Measurements from ENCODE around the gene PC.

Gene PC

DNA sequence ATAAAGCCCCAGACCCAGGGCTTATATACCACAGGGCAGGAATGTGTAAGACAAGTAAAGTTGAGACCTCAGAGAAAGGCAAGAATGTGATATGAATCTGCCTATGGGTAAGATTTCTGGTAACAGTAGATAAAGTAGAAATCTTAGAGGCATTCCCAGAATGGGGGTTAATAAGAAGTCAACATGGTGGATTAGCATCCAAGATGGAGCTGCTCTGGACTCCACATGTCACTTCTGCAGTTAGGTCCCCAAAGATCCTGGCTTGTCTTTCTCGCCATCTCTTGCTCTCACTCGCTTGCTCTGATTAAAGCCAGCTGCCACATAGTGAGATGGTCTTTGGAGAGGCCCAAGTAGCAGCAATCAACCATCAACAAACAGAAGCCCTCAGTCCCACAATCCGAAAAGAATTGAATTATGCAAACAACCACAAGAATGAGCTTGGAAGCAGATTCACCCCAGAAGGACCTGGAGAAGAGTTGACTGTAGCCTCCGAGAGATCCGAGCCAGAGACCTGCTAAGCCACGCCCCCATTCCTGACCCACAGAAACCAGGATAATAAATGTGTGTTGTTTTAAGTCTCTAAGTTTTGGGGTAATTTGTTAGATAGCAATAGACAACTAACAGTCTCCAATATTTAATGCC lies 11.5 kb upstream of the PC start:
- TF ChIP-seq CTCF (IDR thresholded peaks at IDR 0.05; ENCODE audit: unreplicated experiment in 3 of 3) = no peak
- H3K27me3 Mint-ChIP-seq (ENCODE audit: low read depth) = peaks cover 8% of the 10 kb centered on the region
- H3K9me3 Mint-ChIP-seq = no peaks in the 10 kb centered on the region
- peak overlapping the region in 1 of 3 experiments; percentile 30 for H3K27ac Mint-ChIP-seq
- H3K36me3 Mint-ChIP-seq (ENCODE audit: low read depth) = no peaks in the 10 kb centered on the region
- H3K4me3 Mint-ChIP-seq = no peak overlapping the region
- H3K4me1 Mint-ChIP-seq = peaks cover 11% of the 10 kb centered on the region

GRCh38 chr11:66967670-66968425 lies 9.7 kb upstream of the PC start:
- no peak overlapping the region for H3K4me3 Mint-ChIP-seq
- no peaks in the 10 kb centered on the region for H3K36me3 Mint-ChIP-seq (ENCODE audit: low read depth)
- H3K27ac Mint-ChIP-seq = peak overlapping the region in 1 of 3 experiments; percentile 79
- H3K4me1 Mint-ChIP-seq = peaks cover 11% of the 10 kb centered on the region
- TF ChIP-seq CTCF (IDR thresholded peaks at IDR 0.05; ENCODE audit: unreplicated experiment in 3 of 3) = no peak
- no peaks in the 10 kb centered on the region for H3K9me3 Mint-ChIP-seq
- peaks cover 8% of the 10 kb centered on the region for H3K27me3 Mint-ChIP-seq (ENCODE audit: low read depth)

- H3K4me1 Mint-ChIP-seq = peaks cover 11% of the 10 kb centered on the region
- H3K4me3 Mint-ChIP-seq = peak overlapping the region in 1 of 3 experiments; percentile 11
- no peaks in the 10 kb centered on the region for H3K36me3 Mint-ChIP-seq (ENCODE audit: low read depth)
- H3K27ac Mint-ChIP-seq = peak overlapping the region in 2 of 3 experiments; percentile 1 to 92
- no peaks in the 10 kb centered on the region for H3K9me3 Mint-ChIP-seq
- TF ChIP-seq CTCF (IDR thresholded peaks at IDR 0.05; ENCODE audit: unreplicated experiment in 3 of 3) = no peak
- H3K27me3 Mint-ChIP-seq (ENCODE audit: low read depth) = peaks cover 5% of the 10 kb centered on the region
Observed at GRCh38 chr11:66966351-66966750, 8.2 kb upstream of the PC start.

- no peaks in the 10 kb centered on the region for H3K9me3 Mint-ChIP-seq
- H3K4me3 Mint-ChIP-seq = no peak overlapping the region
- no peak for TF ChIP-seq CTCF (IDR thresholded peaks at IDR 0.05; ENCODE audit: unreplicated experiment in 3 of 3)
- H3K27ac Mint-ChIP-seq = no peak overlapping the region
- H3K36me3 Mint-ChIP-seq (ENCODE audit: low read depth) = no peaks in the 10 kb centered on the region
- no peaks in the 10 kb centered on the region for H3K27me3 Mint-ChIP-seq (ENCODE audit: low read depth)
- peaks cover 5% of the 10 kb centered on the region for H3K4me1 Mint-ChIP-seq
Observed at GRCh38 chr11:66964495-66964894, 6.3 kb upstream of the PC start.

DNA sequence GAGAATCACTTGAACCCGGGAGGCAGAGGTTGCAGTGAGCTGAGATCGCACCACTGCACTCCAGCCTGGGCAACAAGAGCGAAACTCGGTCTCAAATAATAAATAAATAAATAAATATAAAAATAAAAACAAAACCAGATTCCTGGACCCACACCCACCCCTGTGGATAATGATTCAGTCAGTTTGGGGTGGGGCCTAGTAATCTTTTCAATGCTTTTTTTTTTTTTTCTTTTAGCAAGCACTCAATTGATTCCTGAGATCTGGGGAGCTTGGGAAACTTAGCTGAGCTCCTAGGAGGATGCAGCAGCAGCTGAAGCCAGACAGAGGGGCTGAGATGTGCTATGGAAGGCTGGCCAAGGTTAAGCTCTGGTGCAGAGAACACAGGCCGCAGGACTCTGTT lies 4.6 kb upstream of the PC start:
- peaks cover 19% of the 10 kb centered on the region for H3K4me1 Mint-ChIP-seq

More for the DNA sequence above, 4.6 kb upstream of the PC start:
- Mint-ChIP-seq H3K4me3 (no peak overlapping the region), H3K36me3 (ENCODE audit: low read depth) (no peaks in the 10 kb centered on the region), H3K27ac (no peak overlapping the region), H3K9me3 (no peaks in the 10 kb centered on the region), H3K27me3 (ENCODE audit: low read depth) (no peaks in the 10 kb centered on the region)
- TF ChIP-seq CTCF (IDR thresholded peaks at IDR 0.05; ENCODE audit: unreplicated experiment in 3 of 3) = no peak

Data from nephron (organoid).